ENCODE results near the gene CISH. TPM values are rescaled to one million over a fixed set of nuclear protein-coding genes. Genes with fewer than 3 reads are reported as not detected.

Gene CISH
- total and polyA plus RNA-seq, 10 of the 15 experiments (the other 5 are each of a cell fraction or from before 2014, with no cell fraction given), result 0.21 to 4.4 (median 1.8) TPM

- TF ChIP-seq ZBTB11 (CRISPR knock-in tag; IDR thresholded peaks at IDR 0.05) (peak; percentile 93), PBX3 (IDR thresholded peaks at IDR 0.05; ENCODE audit: insufficient replicate concordance, low read depth, low read length) (no peak), RCOR1 (conservative IDR thresholded peaks at IDR 0.05; ENCODE audit: low read depth, low read length) (peak; percentile 61; the same call in 1 of the 2 replicates), BMI1 (IDR thresholded peaks at IDR 0.05; ENCODE audit: borderline replicate concordance) (no peak), RAD21 (IDR thresholded peaks at IDR 0.05; ENCODE audit: insufficient read depth, low read depth, low read length) (no peak), E4F1 (IDR thresholded peaks at IDR 0.05; ENCODE audit: borderline replicate concordance, partially characterized antibody) (peak; percentile 82), RELA (IDR thresholded peaks at IDR 0.05; ENCODE audit: borderline replicate concordance, partially characterized antibody) (peak; percentile 78), YBX1 (IDR thresholded peaks at IDR 0.05) (no peak), RUNX3 (IDR thresholded peaks at IDR 0.05; ENCODE audit: low read length) (peak; percentile 45; the same call in 1 of the 2 replicates), CBX3 (IDR thresholded peaks at IDR 0.05; ENCODE audit: borderline replicate concordance, low read depth) (no peak), MYC (IDR thresholded peaks at IDR 0.05; ENCODE audit: insufficient read depth, insufficient read length, insufficient replicate concordance, low read length, severe bottlenecking) (no peak), USF1 (IDR thresholded peaks at IDR 0.05; ENCODE audit: borderline replicate concordance, extremely low read length, insufficient read depth, low read depth, low read length) (no peak), REST (IDR thresholded peaks at IDR 0.05; ENCODE audit: low read depth, low read length) (no peak), SUPT20H (IDR thresholded peaks at IDR 0.05; ENCODE audit: borderline replicate concordance, control insufficient read depth, low read depth, low read length) (no peak), ZNF207 (IDR thresholded peaks at IDR 0.05; ENCODE audit: borderline replicate concordance) (peak; percentile 97)
Observed at GRCh38 chr3:50568947-50569749, 42.4 kb downstream of the CISH start, which contains the start of gene HEMK1 (continued).

All from GM12878 (cell line).